ENCODE measurements around the gene LAMA3. TPM values are rescaled to one million over a fixed set of nuclear protein-coding genes. Genes with fewer than 3 reads are reported as not detected.

The LAMA3 gene
- total and polyA plus RNA-seq, 10 of the 15 experiments (the other 5 are each of a cell fraction or from before 2014, with no cell fraction given) = 0.37 to 6.5 (median 5.4) TPM

DNA sequence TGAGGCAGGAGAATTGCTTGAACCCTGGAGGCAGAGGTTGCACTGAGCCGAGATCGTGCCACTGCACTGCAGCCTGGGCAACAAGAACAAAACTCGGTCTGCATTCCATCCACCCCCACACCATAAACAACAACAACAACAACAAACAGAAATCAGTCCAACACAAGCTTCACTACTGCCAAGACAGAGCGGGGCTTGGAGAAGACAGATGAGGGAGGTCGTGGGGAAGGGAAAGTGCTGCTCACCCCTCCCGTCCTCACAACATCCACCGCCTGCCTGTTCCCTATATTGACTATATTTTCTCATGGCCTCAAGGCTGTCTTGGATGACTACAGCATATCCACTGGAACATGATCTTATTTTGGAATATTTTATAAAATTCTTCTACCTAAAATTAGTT is 187.7 kb downstream of the LAMA3 start:
- Histone ChIP-seq H3K4me2 (ENCODE audit: control insufficient read depth, insufficient read depth) (no peak overlapping the region), H3K79me2 (ENCODE audit: control insufficient read depth, insufficient read depth, low read length) (no peaks in the 10 kb centered on the region), H3K4me3 (no peak overlapping the region), H3K36me3 (ENCODE audit: control insufficient read depth in 2 of 2, insufficient read depth in 2 of 2, low read length in 1 of 2) (no peaks in the 10 kb centered on the region), H3K27ac (ENCODE audit: control insufficient read depth, insufficient read depth) (no peak overlapping the region), H3K4me1 (ENCODE audit: control insufficient read depth, insufficient read depth, low read length) (no peaks in the 10 kb centered on the region), H4K20me1 (ENCODE audit: control insufficient read depth, insufficient read depth) (no peaks in the 10 kb centered on the region), H3K9me3 (replicated peaks; ENCODE audit: control insufficient read depth, insufficient read depth, low read length) (no peaks in the 10 kb centered on the region), H2AFZ (ENCODE audit: control insufficient read depth, low read depth, low read length) (no peak overlapping the region), H3K9ac (ENCODE audit: control insufficient read depth, insufficient read depth, low read length) (no peak overlapping the region), H3K27me3 (replicated peaks in 1 of 2; ENCODE audit: control insufficient read depth in 2 of 2, insufficient read depth in 2 of 2, low read length in 1 of 2) (no peaks in the 10 kb centered on the region)
- FAIRE-seq = no peak
- 62% methylated on average over 7 of the region's 7 CpGs for WGBS (ENCODE audit: insufficient coverage, insufficient replicate concordance, low lambda C conversion rate, missing lambda C conversion rate)
- ChIA-PET CTCF (interaction anchor here (0.6 kb wide), 1 partner anchor 751 kb away, joined by 3 read pairs; no protein-coding TSS in a partner anchor), SMC1A (ENCODE audit: uncharacterized antibody, unreplicated experiment) (no interaction called here), RAD21 (ENCODE audit: unreplicated experiment) (no interaction called here), POLR2A (no interaction called here)
- TF ChIP-seq E2F8 (IDR thresholded peaks at IDR 0.05; ENCODE audit: low read depth, partially characterized antibody) (no peak), POLR2AphosphoS2 (IDR thresholded peaks at IDR 0.05; ENCODE audit: low read depth, low read length) (no peak), DPF2 (IDR thresholded peaks at IDR 0.05) (no peak), REST (IDR thresholded peaks at IDR 0.05; ENCODE audit: low read depth, low read length) (no peak)
- TF ChIP-seq, protein P1, sequence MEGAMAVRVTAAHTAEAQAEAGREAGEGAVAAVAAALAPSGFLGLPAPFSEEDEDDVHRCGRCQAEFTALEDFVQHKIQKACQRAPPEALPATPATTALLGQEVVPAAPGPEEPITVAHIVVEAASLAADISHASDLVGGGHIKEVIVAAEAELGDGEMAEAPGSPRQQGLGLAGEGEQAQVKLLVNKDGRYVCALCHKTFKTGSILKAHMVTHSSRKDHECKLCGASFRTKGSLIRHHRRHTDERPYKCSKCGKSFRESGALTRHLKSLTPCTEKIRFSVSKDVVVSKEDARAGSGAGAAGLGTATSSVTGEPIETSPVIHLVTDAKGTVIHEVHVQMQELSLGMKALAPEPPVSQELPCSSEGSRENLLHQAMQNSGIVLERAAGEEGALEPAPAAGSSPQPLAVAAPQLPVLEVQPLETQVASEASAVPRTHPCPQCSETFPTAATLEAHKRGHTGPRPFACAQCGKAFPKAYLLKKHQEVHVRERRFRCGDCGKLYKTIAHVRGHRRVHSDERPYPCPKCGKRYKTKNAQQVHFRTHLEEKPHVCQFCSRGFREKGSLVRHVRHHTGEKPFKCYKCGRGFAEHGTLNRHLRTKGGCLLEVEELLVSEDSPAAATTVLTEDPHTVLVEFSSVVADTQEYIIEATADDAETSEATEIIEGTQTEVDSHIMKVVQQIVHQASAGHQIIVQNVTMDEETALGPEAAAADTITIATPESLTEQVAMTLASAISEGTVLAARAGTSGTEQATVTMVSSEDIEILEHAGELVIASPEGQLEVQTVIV (IDR thresholded peaks at IDR 0.05; ENCODE audit: borderline replicate concordance, partially characterized antibody) = no peak
- TF ChIP-seq, protein P2, sequence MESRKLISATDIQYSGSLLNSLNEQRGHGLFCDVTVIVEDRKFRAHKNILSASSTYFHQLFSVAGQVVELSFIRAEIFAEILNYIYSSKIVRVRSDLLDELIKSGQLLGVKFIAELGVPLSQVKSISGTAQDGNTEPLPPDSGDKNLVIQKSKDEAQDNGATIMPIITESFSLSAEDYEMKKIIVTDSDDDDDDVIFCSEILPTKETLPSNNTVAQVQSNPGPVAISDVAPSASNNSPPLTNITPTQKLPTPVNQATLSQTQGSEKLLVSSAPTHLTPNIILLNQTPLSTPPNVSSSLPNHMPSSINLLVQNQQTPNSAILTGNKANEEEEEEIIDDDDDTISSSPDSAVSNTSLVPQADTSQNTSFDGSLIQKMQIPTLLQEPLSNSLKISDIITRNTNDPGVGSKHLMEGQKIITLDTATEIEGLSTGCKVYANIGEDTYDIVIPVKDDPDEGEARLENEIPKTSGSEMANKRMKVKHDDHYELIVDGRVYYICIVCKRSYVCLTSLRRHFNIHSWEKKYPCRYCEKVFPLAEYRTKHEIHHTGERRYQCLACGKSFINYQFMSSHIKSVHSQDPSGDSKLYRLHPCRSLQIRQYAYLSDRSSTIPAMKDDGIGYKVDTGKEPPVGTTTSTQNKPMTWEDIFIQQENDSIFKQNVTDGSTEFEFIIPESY (IDR thresholded peaks at IDR 0.05) = no peak
- TF ChIP-seq, protein P3, sequence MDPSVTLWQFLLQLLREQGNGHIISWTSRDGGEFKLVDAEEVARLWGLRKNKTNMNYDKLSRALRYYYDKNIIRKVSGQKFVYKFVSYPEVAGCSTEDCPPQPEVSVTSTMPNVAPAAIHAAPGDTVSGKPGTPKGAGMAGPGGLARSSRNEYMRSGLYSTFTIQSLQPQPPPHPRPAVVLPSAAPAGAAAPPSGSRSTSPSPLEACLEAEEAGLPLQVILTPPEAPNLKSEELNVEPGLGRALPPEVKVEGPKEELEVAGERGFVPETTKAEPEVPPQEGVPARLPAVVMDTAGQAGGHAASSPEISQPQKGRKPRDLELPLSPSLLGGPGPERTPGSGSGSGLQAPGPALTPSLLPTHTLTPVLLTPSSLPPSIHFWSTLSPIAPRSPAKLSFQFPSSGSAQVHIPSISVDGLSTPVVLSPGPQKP (IDR thresholded peaks at IDR 0.05; ENCODE audit: low read depth, low read length) = no peak
- in situ Hi-C loops (cut with MboI) (no loop called here), intact Hi-C loops (cut with micrococcal nuclease; ENCODE audit: unreplicated experiment) (no loop called here)
- no peak for ATAC-seq
- DNase-seq (ENCODE audit: low read depth, low spot score) = no peak
- no TSS peak for BruUV-seq (replicated peaks)

Measured in GM12878 (cell line).